ENCODE measurements around the gene RCN1. TPM values are rescaled to one million over a fixed set of nuclear protein-coding genes. Genes with fewer than 3 reads are reported as not detected.

Gene RCN1
- polyA plus RNA-seq, 1 donor = 201 TPM

GRCh38 chr11:32152216-32152615 is 61.3 kb downstream of the RCN1 start:
- DNase-seq = no peak

- DNase-seq = no peak
Observed at GRCh38 chr11:32152821-32153220, 61.9 kb downstream of the RCN1 start.

- DNase-seq = no peak
Observed at GRCh38 chr11:32153747-32154146, 62.9 kb downstream of the RCN1 start.

- no peak for DNase-seq
Observed at GRCh38 chr11:32154275-32154674, 63.4 kb downstream of the RCN1 start.
